Measurements from ENCODE around the gene TBKBP1. TPM values are rescaled to one million over a fixed set of nuclear protein-coding genes. Genes with fewer than 3 reads are reported as not detected.

The TBKBP1 gene
- total and polyA plus RNA-seq, 8 donors, result 10.6 to 33.9 (median 25.9) TPM

DNA sequence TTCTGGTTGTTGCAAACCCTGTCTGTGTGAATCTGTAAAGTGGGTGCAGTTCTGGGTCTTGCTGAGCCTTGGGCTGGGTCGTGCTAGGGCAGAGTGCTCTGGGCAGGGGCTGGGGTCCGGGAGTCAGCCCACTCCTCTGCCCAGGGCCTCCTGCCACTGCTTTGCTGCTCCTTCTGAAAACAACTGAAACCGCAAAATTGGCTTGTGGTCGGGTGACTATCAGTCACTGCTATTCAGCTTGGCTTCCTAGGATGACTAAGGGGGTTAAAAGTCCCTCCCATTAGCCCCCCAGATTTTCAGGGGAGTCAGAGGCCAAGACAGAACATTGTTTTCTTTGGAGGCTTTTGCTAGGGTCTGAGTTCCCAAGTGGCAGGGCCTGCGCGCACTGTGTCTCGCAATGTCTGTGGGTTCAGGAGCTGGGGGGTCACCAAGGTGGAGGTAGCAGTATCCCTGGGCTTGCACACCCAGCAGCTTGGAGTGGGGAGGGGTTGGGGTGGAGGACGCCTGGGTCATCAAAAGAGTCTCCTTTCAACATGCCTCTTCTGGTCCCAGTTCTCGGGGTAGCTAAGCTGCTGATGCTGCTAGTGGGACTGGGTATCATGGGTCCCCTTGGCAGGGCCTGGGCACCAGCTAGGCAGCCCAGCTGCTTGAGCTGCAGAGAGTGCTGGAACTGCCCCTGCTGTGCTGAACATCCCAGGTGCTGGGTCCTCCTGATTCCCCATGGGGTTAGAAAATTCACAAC lies 25.6 kb downstream of the TBKBP1 start:
- TF ChIP-seq, protein P1, sequence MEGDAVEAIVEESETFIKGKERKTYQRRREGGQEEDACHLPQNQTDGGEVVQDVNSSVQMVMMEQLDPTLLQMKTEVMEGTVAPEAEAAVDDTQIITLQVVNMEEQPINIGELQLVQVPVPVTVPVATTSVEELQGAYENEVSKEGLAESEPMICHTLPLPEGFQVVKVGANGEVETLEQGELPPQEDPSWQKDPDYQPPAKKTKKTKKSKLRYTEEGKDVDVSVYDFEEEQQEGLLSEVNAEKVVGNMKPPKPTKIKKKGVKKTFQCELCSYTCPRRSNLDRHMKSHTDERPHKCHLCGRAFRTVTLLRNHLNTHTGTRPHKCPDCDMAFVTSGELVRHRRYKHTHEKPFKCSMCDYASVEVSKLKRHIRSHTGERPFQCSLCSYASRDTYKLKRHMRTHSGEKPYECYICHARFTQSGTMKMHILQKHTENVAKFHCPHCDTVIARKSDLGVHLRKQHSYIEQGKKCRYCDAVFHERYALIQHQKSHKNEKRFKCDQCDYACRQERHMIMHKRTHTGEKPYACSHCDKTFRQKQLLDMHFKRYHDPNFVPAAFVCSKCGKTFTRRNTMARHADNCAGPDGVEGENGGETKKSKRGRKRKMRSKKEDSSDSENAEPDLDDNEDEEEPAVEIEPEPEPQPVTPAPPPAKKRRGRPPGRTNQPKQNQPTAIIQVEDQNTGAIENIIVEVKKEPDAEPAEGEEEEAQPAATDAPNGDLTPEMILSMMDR (IDR thresholded peaks at IDR 0.05), result no peak

DNA sequence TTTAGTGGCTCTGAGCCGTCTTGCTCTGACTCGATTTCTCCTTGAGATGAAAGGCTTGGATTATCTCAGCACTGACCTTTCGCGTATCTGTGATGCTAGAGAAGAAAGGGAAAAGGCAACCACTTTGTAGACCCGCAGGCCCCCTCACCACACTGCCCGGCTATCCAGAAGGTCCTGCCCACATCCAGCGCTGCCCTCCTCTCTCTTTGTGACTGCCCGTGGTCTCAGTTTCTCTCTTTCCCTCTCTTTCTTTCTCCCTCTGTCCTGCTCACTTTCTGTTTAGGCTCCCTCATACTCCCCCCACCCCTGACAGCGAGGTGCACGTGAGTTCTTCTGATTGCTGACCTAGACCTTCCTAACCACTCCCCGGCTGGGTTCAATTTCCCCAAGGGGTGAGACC lies 26.2 kb downstream of the TBKBP1 start:
- intact Hi-C loops (cut with DNase I), result no loop called here
- Histone ChIP-seq H3K27ac (no peak overlapping the region), H3K9me3 (no peaks in the 10 kb centered on the region), H3K36me3 (no peaks in the 10 kb centered on the region), H3K4me3 (no peak overlapping the region), H3K4me1 (peaks cover 0 to 39% of the 10 kb centered on the region in 2 donors), H3K27me3 (peaks cover 25 to 82% of the 10 kb centered on the region in 2 donors)
- ATAC-seq (no peak), DNase-seq (no peak)
- TF ChIP-seq, protein P1 (IDR thresholded peaks at IDR 0.05), result no peak

More for the DNA sequence above, 25.6 kb downstream of the TBKBP1 start:
- no peak overlapping the region for H3K4me3 ChIP-seq
- DNase-seq (no peak), ATAC-seq (no peak)
- no peaks in the 10 kb centered on the region for H3K9me3 ChIP-seq
- intact Hi-C loops (cut with DNase I), result no loop called here
- H3K27ac ChIP-seq, result no peak overlapping the region
- H3K36me3 ChIP-seq, result no peaks in the 10 kb centered on the region
- H3K27me3 ChIP-seq, result peaks cover 25 to 81% of the 10 kb centered on the region in 2 donors
- peaks cover 0 to 39% of the 10 kb centered on the region in 2 donors for H3K4me1 ChIP-seq

GRCh38 chr17:47720754-47721533 lies 27.0 kb downstream of the TBKBP1 start:
- intact Hi-C loops (cut with DNase I), result no loop called here
- ATAC-seq, result peak; percentile 9

GRCh38 chr17:47721725-47722124 lies 27.8 kb downstream of the TBKBP1 start:
- no peak for DNase-seq
- Histone ChIP-seq H3K9me3 (no peaks in the 10 kb centered on the region), H3K27me3 (peaks cover 25 to 93% of the 10 kb centered on the region in 2 donors), H3K36me3 (no peaks in the 10 kb centered on the region), H3K4me1 (peaks cover 0 to 39% of the 10 kb centered on the region in 2 donors), H3K27ac (no peak overlapping the region), H3K4me3 (no peak overlapping the region)
- TF ChIP-seq, protein P1 (IDR thresholded peaks at IDR 0.05), result no peak
- intact Hi-C loops (cut with DNase I), result no loop called here
- ATAC-seq, result no peak

More at GRCh38 chr17:47720754-47721533, 27.0 kb downstream of the TBKBP1 start:
- no peaks in the 10 kb centered on the region for H3K36me3 ChIP-seq
- peaks cover 25 to 89% of the 10 kb centered on the region in 2 donors for H3K27me3 ChIP-seq
- H3K27ac ChIP-seq, result no peak overlapping the region
- no peak for DNase-seq
- H3K4me3 ChIP-seq, result no peak overlapping the region
- H3K9me3 ChIP-seq, result no peaks in the 10 kb centered on the region
- TF ChIP-seq, protein P1 (IDR thresholded peaks at IDR 0.05), result no peak
- H3K4me1 ChIP-seq, result peaks cover 0 to 39% of the 10 kb centered on the region in 2 donors

- no peak for DNase-seq
- Histone ChIP-seq H3K27me3 (peaks cover 25 to 68% of the 10 kb centered on the region in 2 donors), H3K4me3 (no peak overlapping the region), H3K9me3 (no peaks in the 10 kb centered on the region), H3K27ac (no peak overlapping the region), H3K36me3 (no peaks in the 10 kb centered on the region), H3K4me1 (peaks cover 0 to 21% of the 10 kb centered on the region in 2 donors)
- TF ChIP-seq, protein P1 (IDR thresholded peaks at IDR 0.05), result no peak
- no peak for ATAC-seq
- intact Hi-C loops (cut with DNase I), result no loop called here
These were observed 30.7 kb downstream of the TBKBP1 start for GRCh38 chr17:47724705-47725104.
